IPS-18a (cell line): ENCODE results near the gene SAMD9.
"Not testable (repeated sequence)": the region's sequence is repeated elsewhere in the genome, so short reads cannot be mapped to it uniquely, and the experiment has no call there.

Source experiments
- H3K27ac ChIP-seq: one replicate; pipeline ENCODE4 v1.5.1; 2013; ENCODE audit warnings: low read length
- H3K27me3 ChIP-seq: one replicate; pipeline ENCODE4 v1.6.1; 2013; ENCODE audit warnings: mild to moderate bottlenecking, low read length; ENCODE audit not compliant: control insufficient read depth, insufficient read depth
- H3K36me3 ChIP-seq: one replicate; pipeline ENCODE4 v1.6.1; 2013; ENCODE audit warnings: low read depth, low read length; ENCODE audit not compliant: control insufficient read depth
- H3K4me1 ChIP-seq: one replicate; pipeline ENCODE4 v1.6.1; 2013; ENCODE audit warnings: low read depth, low read length; ENCODE audit not compliant: control insufficient read depth
- H3K4me3 ChIP-seq: one replicate; pipeline ENCODE4 v1.5.1; 2013; ENCODE audit warnings: low read length
- H3K9ac ChIP-seq: one replicate; pipeline ENCODE4 v1.6.1; 2013; ENCODE audit warnings: mild to moderate bottlenecking, low read length, moderate library complexity
- H3K9me3 ChIP-seq: one replicate; pipeline ENCODE4 v1.6.1; 2013; ENCODE audit warnings: low read depth, low read length; ENCODE audit not compliant: control insufficient read depth

SAMD9 gene

GRCh38 chr7:93146472-93147141 is 28.8 kb upstream of the SAMD9 start:
- H3K9ac ChIP-seq, result no peak overlapping the region
- H3K9me3 ChIP-seq, result no peaks in the 10 kb centered on the region
- H3K27me3 ChIP-seq, result no peaks in the 10 kb centered on the region
- no peaks in the 10 kb centered on the region for H3K4me1 ChIP-seq
- no peaks in the 10 kb centered on the region for H3K36me3 ChIP-seq
- H3K27ac ChIP-seq, result peak overlapping the region; percentile 10
- no peak overlapping the region for H3K4me3 ChIP-seq

GRCh38 chr7:93146036-93146435 is 28.3 kb upstream of the SAMD9 start:
- Histone ChIP-seq H3K27ac (no peak overlapping the region), H3K4me1 (no peaks in the 10 kb centered on the region), H3K36me3 (no peaks in the 10 kb centered on the region), H3K27me3 (no peaks in the 10 kb centered on the region), H3K9me3 (no peaks in the 10 kb centered on the region), H3K4me3 (no peak overlapping the region), H3K9ac (no peak overlapping the region)

GRCh38 chr7:93145354-93145753 is 27.6 kb upstream of the SAMD9 start:
- Histone ChIP-seq H3K9ac (no peak overlapping the region), H3K27me3 (no peaks in the 10 kb centered on the region), H3K27ac (no peak overlapping the region), H3K4me3 (no peak overlapping the region), H3K36me3 (no peaks in the 10 kb centered on the region), H3K4me1 (no peaks in the 10 kb centered on the region), H3K9me3 (no peaks in the 10 kb centered on the region)

GRCh38 chr7:93142127-93142526 is 24.3 kb upstream of the SAMD9 start:
- no peaks in the 10 kb centered on the region for H3K36me3 ChIP-seq
- H3K9ac ChIP-seq, result no peak overlapping the region
- H3K4me3 ChIP-seq, result no peak overlapping the region
- no peaks in the 10 kb centered on the region for H3K9me3 ChIP-seq
- H3K27me3 ChIP-seq, result no peaks in the 10 kb centered on the region
- no peaks in the 10 kb centered on the region for H3K4me1 ChIP-seq
- H3K27ac ChIP-seq, result no peak overlapping the region

- Histone ChIP-seq H3K27ac (no peak overlapping the region), H3K27me3 (no peaks in the 10 kb centered on the region), H3K36me3 (no peaks in the 10 kb centered on the region)
Observed at GRCh38 chr7:93140582-93141191, 22.9 kb upstream of the SAMD9 start.

GRCh38 chr7:93138576-93138975 is 20.8 kb upstream of the SAMD9 start:
- Histone ChIP-seq H3K4me3 (no peak overlapping the region), H3K4me1 (no peaks in the 10 kb centered on the region), H3K9ac (no peak overlapping the region), H3K36me3 (no peaks in the 10 kb centered on the region), H3K27me3 (no peaks in the 10 kb centered on the region), H3K9me3 (no peaks in the 10 kb centered on the region), H3K27ac (no peak overlapping the region)

More at GRCh38 chr7:93140582-93141191, 22.9 kb upstream of the SAMD9 start:
- no peaks in the 10 kb centered on the region for H3K4me1 ChIP-seq
- H3K9me3 ChIP-seq, result no peaks in the 10 kb centered on the region
- H3K4me3 ChIP-seq, result no peak overlapping the region
- H3K9ac ChIP-seq, result no peak overlapping the region

- no peaks in the 10 kb centered on the region for H3K4me1 ChIP-seq
Observed at GRCh38 chr7:93133005-93133404, 15.2 kb upstream of the SAMD9 start.

GRCh38 chr7:93132216-93132615 is 14.4 kb upstream of the SAMD9 start:
- no peaks in the 10 kb centered on the region for H3K27me3 ChIP-seq
- H3K4me3 ChIP-seq, result no peak overlapping the region
- no peaks in the 10 kb centered on the region for H3K9me3 ChIP-seq
- H3K27ac ChIP-seq, result no peak overlapping the region
- no peaks in the 10 kb centered on the region for H3K36me3 ChIP-seq
- H3K9ac ChIP-seq, result no peak overlapping the region
- H3K4me1 ChIP-seq, result no peaks in the 10 kb centered on the region

More at GRCh38 chr7:93133005-93133404, 15.2 kb upstream of the SAMD9 start:
- no peak overlapping the region for H3K9ac ChIP-seq
- no peak overlapping the region for H3K4me3 ChIP-seq
- no peak overlapping the region for H3K27ac ChIP-seq
- no peaks in the 10 kb centered on the region for H3K27me3 ChIP-seq
- H3K9me3 ChIP-seq, result no peaks in the 10 kb centered on the region
- no peaks in the 10 kb centered on the region for H3K36me3 ChIP-seq

- H3K9me3 ChIP-seq, H3K27ac ChIP-seq, H3K9ac ChIP-seq, H3K4me3 ChIP-seq, H3K27me3 ChIP-seq, H3K36me3 ChIP-seq, H3K4me1 ChIP-seq: not testable (repeated sequence)
Observed at GRCh38 chr7:93126954-93127353, 9.2 kb upstream of the SAMD9 start.

GRCh38 chr7:93123532-93123931 is 5.8 kb upstream of the SAMD9 start:
- not testable (repeated sequence) for H3K9me3 ChIP-seq, H3K4me3 ChIP-seq, H3K4me1 ChIP-seq, H3K27ac ChIP-seq, H3K27me3 ChIP-seq, H3K9ac ChIP-seq, H3K36me3 ChIP-seq

- Histone ChIP-seq H3K27me3 (no peaks in the 10 kb centered on the region), H3K36me3 (no peaks in the 10 kb centered on the region), H3K4me1 (no peaks in the 10 kb centered on the region), H3K4me3 (no peak overlapping the region), H3K9me3 (no peaks in the 10 kb centered on the region), H3K27ac (no peak overlapping the region), H3K9ac (no peak overlapping the region)
Observed at GRCh38 chr7:93120592-93121549, 3.1 kb upstream of the SAMD9 start.
